ENCODE data around the gene PLA2G4C.

PLA2G4C gene

DNA sequence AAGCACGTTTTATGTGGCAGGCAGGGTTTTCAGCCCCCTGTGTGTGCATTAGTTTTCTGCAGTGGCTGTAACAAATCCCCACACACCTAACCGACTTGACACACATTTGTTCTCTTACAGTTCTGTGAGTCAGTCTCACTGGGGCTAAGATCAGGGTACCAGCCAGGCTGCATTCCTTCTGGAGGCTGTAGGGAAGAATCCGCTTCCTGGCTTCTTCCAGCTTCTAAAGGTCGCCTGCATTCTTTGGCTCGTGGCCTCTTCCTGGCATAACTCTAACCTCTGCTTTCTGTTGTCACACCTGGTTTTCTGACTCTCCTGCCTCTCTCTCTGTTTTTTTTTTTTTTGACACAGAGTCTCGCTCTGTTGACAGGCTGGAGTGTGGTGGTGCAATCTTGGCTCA, 109.8 kb downstream of the PLA2G4C start:
- no peak overlapping the region for H3K4me3 ChIP-seq (ENCODE audit: control insufficient read depth, low read depth, low read length)
- DNase-seq (ENCODE audit: low read depth): no peak
- TF ChIP-seq CTCF (conservative IDR thresholded peaks at IDR 0.05; ENCODE audit: control insufficient read depth, insufficient read depth, low read depth, low read length): no peak

- DNase-seq (ENCODE audit: low read depth): no peak
- TF ChIP-seq CTCF (conservative IDR thresholded peaks at IDR 0.05; ENCODE audit: control insufficient read depth, insufficient read depth, low read depth, low read length): no peak
- H3K4me3 ChIP-seq (ENCODE audit: control insufficient read depth, low read depth, low read length): no peak overlapping the region
Observed at GRCh38 chr19:47998800-47999199, 111.8 kb downstream of the PLA2G4C start.

Measured in fibroblast of mammary gland (primary cell).